GM11168 (cell line): Measurements from ENCODE around the gene HSFY2.
"Not testable (repeated sequence)": the region's sequence is repeated elsewhere in the genome, so short reads cannot be mapped to it uniquely, and the experiment has no call there.

Source experiments
- in situ Hi-C: fragments of 300-500 bp; cut with MboI; formaldehyde crosslinking; loops from one replicate; pipeline ENCODE4 v1.12.0; 2022; ENCODE audit warnings: low sequenced_read_pairs; ENCODE audit not compliant: unreplicated experiment

HSFY2 gene

GRCh38 chrY:18773635-18774034 is at the start of gene HSFY2:
Gene HSFY2 (minus strand): TSS chrY:18773735. CDS start chrY:18773618, 117 bp downstream.
- in situ Hi-C loops = not testable (repeated sequence)

GRCh38 chrY:18815751-18816150 is 42.2 kb upstream of the HSFY2 start:
- in situ Hi-C loops = not testable (repeated sequence)

GRCh38 chrY:18788757-18789406 is 15.3 kb upstream of the HSFY2 start:
- in situ Hi-C loops = not testable (repeated sequence)

GRCh38 chrY:18754077-18754476 is 19.5 kb downstream of the HSFY2 start:
- in situ Hi-C loops = not testable (repeated sequence)

- in situ Hi-C loops = not testable (repeated sequence)
Observed at GRCh38 chrY:18753133-18753815, 20.3 kb downstream of the HSFY2 start.

- in situ Hi-C loops = not testable (repeated sequence)
Observed at GRCh38 chrY:18723714-18724113, 49.8 kb downstream of the HSFY2 start.
